Activated T-cell treated with anti-CD3 and anti-CD28 coated beads, Interleukin-2, amount 50 U/mL, for 24 hours (primary cell): ENCODE results near the gene ALDH16A1.

Source experiments
- DNase-seq: peaks from one replicate; pipeline ENCODE4 v3.0.0-alpha.2; 2020
- H3K27ac Mint-ChIP-seq: 2 replicates; pipeline ENCODE4 v1.8.0; 2020; ENCODE audit warnings: mild to moderate bottlenecking, mixed read lengths
- H3K27me3 Mint-ChIP-seq: 2 replicates; pipeline ENCODE4 v1.8.0; 2020; ENCODE audit warnings: mixed read lengths
- H3K36me3 Mint-ChIP-seq: 2 replicates; pipeline ENCODE4 v1.8.0; 2020; ENCODE audit warnings: low read depth, mixed read lengths
- H3K4me1 Mint-ChIP-seq: 2 replicates; pipeline ENCODE4 v1.8.0; 2020; ENCODE audit warnings: low read depth, mixed read lengths
- H3K4me3 Mint-ChIP-seq: 2 replicates; pipeline ENCODE4 v1.8.0; 2020; ENCODE audit warnings: mild to moderate bottlenecking, moderate library complexity, mixed read lengths
- H3K9me3 Mint-ChIP-seq: 2 replicates; pipeline ENCODE4 v1.8.0; 2020; ENCODE audit warnings: mixed read lengths

The ALDH16A1 gene

GRCh38 chr19:49453013-49453756 lies at the start of gene ALDH16A1:
ALDH16A1 (plus strand) TSS chr19:49453225; CDS start chr19:49453332, 107 bp downstream.
- H3K4me1 Mint-ChIP-seq = peaks cover 66% of the 10 kb centered on the region
- no peaks in the 10 kb centered on the region for H3K27me3 Mint-ChIP-seq
- no peaks in the 10 kb centered on the region for H3K9me3 Mint-ChIP-seq
- H3K4me3 Mint-ChIP-seq = peak within 1 kb of the TSS; percentile 99
- H3K36me3 Mint-ChIP-seq = peaks cover 71% of the 10 kb centered on the region
- peak; percentile 98 for DNase-seq
- peak within 1 kb of the TSS; percentile 99 for H3K27ac Mint-ChIP-seq

GRCh38 chr19:49403404-49404187 lies 49.4 kb upstream of the ALDH16A1 start:
- no peak for DNase-seq
- no peaks in the 10 kb centered on the region for H3K9me3 Mint-ChIP-seq
- no peaks in the 10 kb centered on the region for H3K27me3 Mint-ChIP-seq
- H3K4me3 Mint-ChIP-seq = no peak overlapping the region
- H3K27ac Mint-ChIP-seq = no peak overlapping the region
- H3K4me1 Mint-ChIP-seq = peaks cover 33% of the 10 kb centered on the region
- no peaks in the 10 kb centered on the region for H3K36me3 Mint-ChIP-seq

- DNase-seq = no peak
- Mint-ChIP-seq H3K36me3 (no peaks in the 10 kb centered on the region), H3K27ac (no peak overlapping the region), H3K27me3 (no peaks in the 10 kb centered on the region), H3K4me1 (peaks cover 59% of the 10 kb centered on the region), H3K4me3 (no peak overlapping the region), H3K9me3 (no peaks in the 10 kb centered on the region)
These were observed 45.9 kb upstream of the ALDH16A1 start for GRCh38 chr19:49407079-49407478.

DNA sequence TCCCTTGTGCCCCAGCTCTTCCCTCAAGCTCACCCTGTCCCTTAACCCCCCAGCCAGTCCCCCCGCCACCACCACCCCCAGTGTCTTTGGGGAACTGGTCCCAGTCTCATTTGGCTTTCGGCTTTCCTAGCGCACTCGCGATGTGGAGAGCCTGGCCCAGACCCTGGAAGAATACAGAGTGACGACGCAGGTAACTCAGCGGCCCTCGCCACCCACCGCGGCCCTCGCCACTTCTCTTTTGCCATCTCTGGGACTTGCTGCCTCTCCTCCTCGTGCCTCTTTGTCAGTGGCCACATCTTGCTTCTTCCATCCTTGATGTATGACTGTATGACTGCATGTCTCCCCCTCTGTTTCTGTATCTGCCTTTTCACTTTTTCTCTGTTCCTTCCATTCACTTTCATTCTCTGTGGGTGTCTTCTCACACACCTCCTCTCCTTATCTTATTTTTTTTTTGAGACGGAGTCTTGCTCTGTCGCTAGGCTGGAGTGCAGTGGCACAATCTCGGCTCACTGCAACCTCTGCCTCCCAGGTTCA lies 45.5 kb upstream of the ALDH16A1 start:
- H3K36me3 Mint-ChIP-seq = no peaks in the 10 kb centered on the region
- peaks cover 61% of the 10 kb centered on the region for H3K4me1 Mint-ChIP-seq
- no peak overlapping the region for H3K4me3 Mint-ChIP-seq
- H3K9me3 Mint-ChIP-seq = no peaks in the 10 kb centered on the region
- no peak for DNase-seq
- H3K27ac Mint-ChIP-seq = no peak overlapping the region
- H3K27me3 Mint-ChIP-seq = no peaks in the 10 kb centered on the region

DNA sequence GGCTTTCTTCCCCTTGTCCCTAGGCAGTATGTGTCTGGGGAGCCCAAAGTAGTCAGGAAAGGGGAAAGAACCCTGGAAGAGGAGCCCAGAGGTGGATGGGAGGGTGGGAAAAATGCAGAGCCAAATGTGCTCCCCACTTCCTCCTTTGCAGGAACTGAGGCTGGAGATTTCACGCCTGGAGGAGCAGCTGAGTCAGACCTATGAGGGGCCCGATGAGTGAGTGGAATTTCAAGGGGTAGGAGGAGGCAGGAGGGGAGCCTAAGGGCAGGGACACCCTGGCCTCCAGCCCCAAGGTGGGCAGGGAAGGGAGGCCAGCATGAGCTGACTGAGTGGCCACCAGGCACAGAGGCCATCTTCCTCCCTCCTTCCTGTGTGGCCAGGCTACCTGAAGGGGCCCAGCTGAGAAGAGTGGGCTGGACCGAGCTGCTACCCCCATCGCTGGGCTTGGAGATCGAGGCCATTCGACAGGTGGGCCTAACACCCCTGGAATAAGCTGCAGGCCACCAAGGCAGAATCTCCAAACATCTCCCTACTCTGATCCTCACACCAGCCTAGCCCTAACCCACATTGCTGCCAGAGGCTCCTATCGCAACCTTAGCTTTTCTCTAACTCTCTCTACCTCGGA lies 44.1 kb upstream of the ALDH16A1 start:
- no peaks in the 10 kb centered on the region for H3K9me3 Mint-ChIP-seq
- H3K27me3 Mint-ChIP-seq = no peaks in the 10 kb centered on the region
- peak overlapping the region; percentile 72 for H3K27ac Mint-ChIP-seq
- H3K4me3 Mint-ChIP-seq = peak overlapping the region; percentile 32
- no peak for DNase-seq
- no peaks in the 10 kb centered on the region for H3K36me3 Mint-ChIP-seq
- H3K4me1 Mint-ChIP-seq = peaks cover 54% of the 10 kb centered on the region

DNA sequence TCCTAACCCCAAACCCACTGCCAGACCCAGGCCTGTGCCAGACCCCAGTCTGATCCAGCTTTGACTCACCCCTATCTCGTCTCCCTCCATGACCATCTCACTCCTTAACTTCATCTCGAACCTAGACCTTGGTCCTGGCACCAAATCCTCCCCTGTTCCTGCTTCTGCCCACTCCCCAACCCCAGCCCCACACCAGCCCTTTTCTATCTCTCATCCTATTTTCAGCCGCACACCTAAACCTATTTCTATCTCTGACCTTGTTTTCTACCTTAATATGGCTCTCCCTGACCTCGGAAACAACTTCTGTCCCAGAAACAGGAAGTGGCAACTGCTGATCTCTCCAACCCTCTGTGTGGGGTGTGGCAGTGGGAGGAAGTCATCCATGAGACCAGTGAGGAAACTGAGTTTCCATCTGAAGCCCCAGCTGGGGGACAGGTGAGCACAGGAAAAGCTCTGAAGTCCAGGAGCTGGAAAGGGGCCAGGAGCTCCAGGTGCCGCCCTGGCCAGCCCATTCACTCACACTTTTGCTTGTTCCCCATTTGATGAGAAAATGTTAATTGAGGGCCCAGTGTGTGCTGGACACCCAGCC lies 43.5 kb upstream of the ALDH16A1 start:
- H3K27me3 Mint-ChIP-seq = no peaks in the 10 kb centered on the region
- peaks cover 54% of the 10 kb centered on the region for H3K4me1 Mint-ChIP-seq
- no peaks in the 10 kb centered on the region for H3K9me3 Mint-ChIP-seq
- peak overlapping the region; percentile 32 for H3K4me3 Mint-ChIP-seq
- no peaks in the 10 kb centered on the region for H3K36me3 Mint-ChIP-seq
- H3K27ac Mint-ChIP-seq = peak overlapping the region; percentile 72
- DNase-seq = no peak

- no peaks in the 10 kb centered on the region for H3K36me3 Mint-ChIP-seq
- H3K27me3 Mint-ChIP-seq = no peaks in the 10 kb centered on the region
- H3K9me3 Mint-ChIP-seq = no peaks in the 10 kb centered on the region
- no peak overlapping the region for H3K27ac Mint-ChIP-seq
- H3K4me3 Mint-ChIP-seq = no peak overlapping the region
- DNase-seq = no peak
- H3K4me1 Mint-ChIP-seq = peaks cover 51% of the 10 kb centered on the region
These were observed 41.2 kb upstream of the ALDH16A1 start for GRCh38 chr19:49411681-49412326.

- no peaks in the 10 kb centered on the region for H3K36me3 Mint-ChIP-seq
- no peak for DNase-seq
- peaks cover 9% of the 10 kb centered on the region for H3K27me3 Mint-ChIP-seq
- no peak overlapping the region for H3K4me3 Mint-ChIP-seq
- H3K27ac Mint-ChIP-seq = no peak overlapping the region
- H3K9me3 Mint-ChIP-seq = no peaks in the 10 kb centered on the region
- peaks cover 36% of the 10 kb centered on the region for H3K4me1 Mint-ChIP-seq
These were observed 39.7 kb upstream of the ALDH16A1 start for GRCh38 chr19:49413348-49413747.

DNA sequence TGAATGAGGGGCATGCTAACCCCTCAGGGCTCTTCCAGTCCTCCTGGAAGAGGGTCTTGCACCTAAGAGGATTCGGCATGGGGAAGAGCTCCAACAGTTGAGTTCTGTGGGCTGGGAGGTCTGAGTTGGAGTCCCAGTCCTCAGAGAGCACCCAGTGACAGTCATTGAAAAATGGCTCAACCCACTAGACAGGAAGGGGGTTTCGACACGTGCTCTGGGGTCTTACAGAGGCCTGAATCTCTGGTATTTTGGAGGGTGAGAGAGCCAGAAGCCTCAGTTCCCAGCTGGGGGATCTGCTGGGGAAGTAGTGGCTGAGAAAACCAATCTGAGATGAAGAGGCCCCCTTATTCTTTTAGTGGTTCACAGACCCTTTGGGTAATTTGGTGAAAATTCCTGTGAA lies 38.8 kb upstream of the ALDH16A1 start:
- H3K36me3 Mint-ChIP-seq = no peaks in the 10 kb centered on the region
- DNase-seq = no peak
- H3K27ac Mint-ChIP-seq = no peak overlapping the region
- H3K4me1 Mint-ChIP-seq = peaks cover 27% of the 10 kb centered on the region
- H3K27me3 Mint-ChIP-seq = peaks cover 16% of the 10 kb centered on the region
- H3K9me3 Mint-ChIP-seq = no peaks in the 10 kb centered on the region
- H3K4me3 Mint-ChIP-seq = no peak overlapping the region

DNA sequence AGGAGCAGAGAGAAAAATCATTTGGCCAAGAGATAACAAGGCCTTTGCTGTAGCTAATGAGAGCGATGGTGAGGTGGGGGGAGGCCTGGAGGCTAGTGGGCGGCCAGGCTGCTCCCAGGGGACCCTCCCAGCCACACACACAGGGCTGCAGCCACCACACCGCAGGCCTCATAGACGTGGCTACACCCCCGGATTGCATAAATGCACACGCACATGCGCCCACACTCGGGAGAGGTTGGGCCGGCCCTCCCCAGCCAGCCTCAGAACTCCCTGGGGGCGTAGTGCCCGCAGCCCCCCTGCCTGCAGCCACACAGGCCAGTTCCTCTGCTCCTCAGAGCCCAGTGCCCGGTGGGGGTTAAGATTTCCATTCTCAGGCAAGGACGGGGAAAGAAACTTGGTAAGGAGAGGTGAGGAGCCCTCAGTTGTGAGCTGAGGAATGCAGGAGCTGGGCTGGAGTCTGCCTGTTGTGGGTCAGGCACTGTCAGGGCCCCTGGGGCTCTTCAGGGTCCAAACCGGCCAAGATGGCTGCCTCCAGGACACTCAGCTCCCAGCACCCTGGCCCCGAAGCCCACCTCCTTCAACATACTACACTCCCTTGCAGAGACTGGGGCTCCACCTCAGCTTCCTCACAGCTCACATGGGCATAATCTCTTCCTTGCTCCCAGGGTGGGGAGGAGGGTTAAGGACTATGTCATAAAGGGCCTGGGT lies 37.8 kb upstream of the ALDH16A1 start:
- Mint-ChIP-seq H3K27ac (no peak overlapping the region), H3K27me3 (peaks cover 26% of the 10 kb centered on the region), H3K36me3 (no peaks in the 10 kb centered on the region), H3K9me3 (no peaks in the 10 kb centered on the region), H3K4me1 (peaks cover 17% of the 10 kb centered on the region), H3K4me3 (no peak overlapping the region)
- DNase-seq = no peak

GRCh38 chr19:49415810-49416200 lies 37.2 kb upstream of the ALDH16A1 start:
- Mint-ChIP-seq H3K4me3 (no peak overlapping the region), H3K27ac (no peak overlapping the region), H3K36me3 (no peaks in the 10 kb centered on the region), H3K27me3 (peaks cover 32% of the 10 kb centered on the region), H3K9me3 (no peaks in the 10 kb centered on the region), H3K4me1 (peaks cover 17% of the 10 kb centered on the region)
- no peak for DNase-seq

GRCh38 chr19:49417088-49417487 lies 35.9 kb upstream of the ALDH16A1 start:
- H3K4me3 Mint-ChIP-seq = no peak overlapping the region
- H3K9me3 Mint-ChIP-seq = no peaks in the 10 kb centered on the region
- peaks cover 45% of the 10 kb centered on the region for H3K27me3 Mint-ChIP-seq
- no peaks in the 10 kb centered on the region for H3K36me3 Mint-ChIP-seq
- no peak for DNase-seq
- no peak overlapping the region for H3K27ac Mint-ChIP-seq
- H3K4me1 Mint-ChIP-seq = peaks cover 16% of the 10 kb centered on the region

- Mint-ChIP-seq H3K4me1 (peaks cover 22% of the 10 kb centered on the region), H3K4me3 (no peak overlapping the region), H3K9me3 (no peaks in the 10 kb centered on the region), H3K27ac (no peak overlapping the region), H3K36me3 (no peaks in the 10 kb centered on the region), H3K27me3 (peaks cover 55% of the 10 kb centered on the region)
- no peak for DNase-seq
These were observed 34.5 kb upstream of the ALDH16A1 start for GRCh38 chr19:49418511-49418910.
